GM15510 (cell line): ENCODE results near the gene BEX3.

ENCODE experiments used
- POLR2A ChIP-seq: IDR thresholded peaks from 3 replicates; pipeline ENCODE4 v1.6.1; 2011; ENCODE audit warnings: borderline replicate concordance; ENCODE audit not compliant: insufficient read length; ENCODE audit errors: extremely low read depth

The BEX3 gene

GRCh38 chrX:103376118-103376978 is at the start of gene BEX3:
Gene BEX3 (plus strand): TSS chrX:103376538. CDS start chrX:103377522, 984 bp downstream.
- no peak for TF ChIP-seq POLR2A

DNA sequence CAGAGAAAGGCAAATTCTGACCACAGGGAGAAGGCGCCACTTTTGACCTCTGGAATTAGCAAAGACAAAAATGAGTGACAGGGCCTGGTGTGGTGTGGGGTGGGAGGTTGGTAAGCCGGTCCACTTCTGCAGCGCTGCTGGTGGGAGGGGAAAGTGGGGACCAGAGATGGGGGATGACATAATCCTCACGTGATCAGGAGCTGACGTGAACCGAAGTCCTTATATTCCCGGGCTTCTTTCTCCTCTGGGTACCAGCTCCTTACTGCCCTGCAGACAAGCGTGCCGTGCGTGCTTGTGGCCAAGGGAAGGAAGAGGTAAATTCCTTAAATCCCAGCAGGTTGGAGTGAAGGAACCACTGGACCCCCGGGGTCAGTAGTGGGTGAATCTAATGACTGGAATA is 46.3 kb upstream of the BEX3 start, which contains the start of gene TCEAL7:
Gene TCEAL7, plus strand, starts transcription at position 249 of the 400 bp plus-strand sequence. CDS start 1,165 bp downstream, outside the sequence.
- TF ChIP-seq POLR2A = no peak

GRCh38 chrX:103330681-103331288 is 45.6 kb upstream of the BEX3 start:
- no peak for TF ChIP-seq POLR2A

GRCh38 chrX:103338663-103339062 is 37.7 kb upstream of the BEX3 start:
- TF ChIP-seq POLR2A = no peak

- TF ChIP-seq POLR2A = no peak
These were observed 33.2 kb upstream of the BEX3 start for GRCh38 chrX:103343105-103343504.

DNA sequence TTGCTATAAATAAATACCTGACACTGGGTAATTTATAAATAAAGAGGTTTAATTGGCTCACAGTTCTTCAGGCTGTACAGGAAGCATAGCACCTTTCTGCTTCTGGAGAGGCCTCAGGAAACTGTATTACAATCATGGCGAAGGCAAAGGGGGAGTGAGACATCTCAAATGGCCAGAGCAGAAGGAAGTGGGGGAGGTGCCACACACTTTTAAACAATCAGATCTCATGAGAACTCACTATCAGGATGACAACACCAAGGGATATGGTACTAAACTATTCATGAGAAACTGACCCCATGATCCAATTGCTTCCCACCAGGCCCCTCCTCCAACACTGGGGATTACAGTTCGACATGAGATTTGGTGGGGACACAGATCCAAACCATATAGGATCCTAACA is 31.7 kb upstream of the BEX3 start:
- TF ChIP-seq POLR2A = no peak

DNA sequence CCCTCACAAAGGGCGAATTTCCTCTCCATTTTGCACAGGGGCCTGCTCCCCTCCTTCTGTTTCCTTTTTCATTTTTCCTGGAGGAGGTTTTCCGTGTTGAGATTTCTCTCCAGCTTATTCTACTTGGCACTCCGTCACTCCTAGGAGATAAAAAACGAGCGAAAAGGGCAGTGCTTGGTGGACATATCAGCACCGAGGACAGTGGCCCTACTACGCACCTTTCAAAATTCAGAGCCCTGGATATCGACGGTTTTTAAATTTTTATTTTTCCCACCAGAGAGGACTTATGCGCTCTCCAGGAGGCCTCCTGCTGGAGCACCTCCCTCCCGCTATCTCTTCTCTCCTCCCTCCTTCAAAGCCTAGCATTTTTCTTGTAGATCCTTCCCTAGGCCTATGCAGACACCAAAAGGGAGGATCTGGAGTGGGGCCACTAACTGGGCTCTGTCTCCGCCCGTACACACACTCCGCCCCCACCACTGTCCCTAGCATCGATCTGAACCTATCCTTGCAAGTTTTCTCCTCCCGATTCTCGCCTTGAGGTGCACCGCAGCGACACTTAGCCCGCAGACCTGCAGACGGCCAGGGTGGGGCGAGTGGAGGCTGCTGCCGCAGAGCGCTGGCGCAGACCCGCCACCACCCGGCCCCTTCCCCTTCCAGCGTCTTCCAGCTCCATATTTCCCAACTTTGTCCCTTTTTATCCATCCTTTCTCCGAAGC is 28.5 kb upstream of the BEX3 start:
- no peak for TF ChIP-seq POLR2A

GRCh38 chrX:103356130-103356798 is 20.1 kb upstream of the BEX3 start, which contains the start of gene TCEAL9:
Gene TCEAL9 (plus strand): TSS chrX:103356506. CDS start chrX:103357685, 1,179 bp downstream.
- TF ChIP-seq POLR2A = no peak

GRCh38 chrX:103356858-103357257 is 19.5 kb upstream of the BEX3 start:
- TF ChIP-seq POLR2A = no peak

DNA sequence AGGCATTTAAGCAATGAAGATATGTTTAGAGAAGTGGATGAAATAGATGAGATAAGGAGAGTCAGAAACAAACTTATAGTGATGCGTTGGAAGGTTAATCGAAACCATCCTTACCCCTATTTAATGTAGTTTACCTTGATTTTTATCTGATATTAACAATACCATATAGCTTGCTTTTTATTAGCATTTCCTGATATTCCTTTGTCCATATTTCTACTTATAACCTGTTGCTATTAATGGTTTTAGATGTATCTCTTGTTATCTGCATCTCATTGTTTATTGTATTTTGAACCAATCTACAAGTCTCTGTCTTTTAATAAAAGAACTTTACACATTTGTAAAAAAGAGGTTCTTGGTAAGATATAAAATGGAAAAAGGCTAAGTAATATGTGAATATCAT is 18.5 kb upstream of the BEX3 start:
- TF ChIP-seq POLR2A = no peak

DNA sequence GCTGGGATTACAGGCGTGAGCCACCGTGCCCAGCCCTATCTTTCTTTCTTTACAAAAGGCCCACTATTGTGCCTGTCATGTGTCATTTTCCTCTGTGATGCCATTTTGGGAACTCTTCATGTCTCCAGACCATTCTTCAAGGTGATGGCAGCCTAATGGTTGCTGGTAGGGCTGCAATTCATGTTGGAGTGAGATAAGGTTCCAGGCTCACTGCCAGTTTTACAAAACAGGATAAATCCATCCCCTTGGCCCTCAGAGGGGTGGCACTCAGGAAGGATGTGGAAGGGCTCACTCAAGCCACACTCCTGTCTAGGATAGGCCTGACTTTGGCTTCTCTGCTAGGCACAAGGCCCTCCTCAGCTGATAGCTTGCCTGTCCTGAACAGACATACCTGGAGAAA is 16.2 kb upstream of the BEX3 start:
- no peak for TF ChIP-seq POLR2A

DNA sequence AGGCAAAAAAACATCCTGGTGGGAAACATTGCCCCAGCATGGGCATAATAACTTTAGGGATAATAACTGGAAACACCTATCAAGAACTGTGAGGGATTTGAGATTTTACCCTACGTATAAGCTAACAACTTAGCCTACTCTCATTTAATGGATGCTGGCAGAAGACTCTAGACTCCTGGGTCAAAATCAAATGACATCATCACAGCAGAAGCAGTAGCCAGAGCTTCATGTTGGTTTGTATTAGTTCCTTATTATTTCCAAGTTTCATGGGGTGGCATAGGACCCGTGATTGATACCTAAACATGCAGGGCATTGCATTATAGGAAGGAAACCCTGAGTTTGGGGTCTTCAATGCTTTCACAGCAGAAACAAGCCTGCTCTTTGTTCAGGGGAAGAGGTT is 15.4 kb upstream of the BEX3 start:
- no peak for TF ChIP-seq POLR2A

DNA sequence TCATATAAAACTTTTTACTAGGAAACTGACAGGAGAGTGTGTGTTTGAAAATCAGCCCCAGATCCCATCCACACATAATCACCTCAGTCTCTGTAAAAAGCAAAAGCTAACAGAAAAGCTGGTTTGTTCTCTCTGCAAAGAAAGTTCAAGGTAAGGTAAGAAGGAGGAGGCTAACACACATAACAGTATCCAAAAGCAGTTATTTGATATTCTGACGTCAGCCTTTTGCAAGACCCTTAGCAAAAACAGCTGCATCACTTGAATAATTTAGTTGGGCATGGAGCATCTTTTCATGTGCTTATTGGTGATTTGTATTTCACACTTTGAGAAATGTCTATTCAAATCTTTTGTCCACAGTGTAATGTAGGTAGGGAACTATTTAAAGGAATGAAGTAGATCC is 14.5 kb upstream of the BEX3 start:
- TF ChIP-seq POLR2A = no peak

GRCh38 chrX:103362474-103362873 is 13.9 kb upstream of the BEX3 start:
- no peak for TF ChIP-seq POLR2A

- no peak for TF ChIP-seq POLR2A
These were observed 13.3 kb upstream of the BEX3 start for GRCh38 chrX:103363046-103363445.
